DOHH2 (cell line): ENCODE results near the gene TNRC6B.
"Not testable (repeated sequence)": the region's sequence is repeated elsewhere in the genome, so short reads cannot be mapped to it uniquely, and the experiment has no call there.

Experiments
- EZH2phosphoT487 ChIP-seq: fragments of 200-600 bp; sonication (generic); IDR thresholded peaks from 2 replicates; pipeline ENCODE4 v1.6.1; 2017; ENCODE audit warnings: borderline replicate concordance, mild to moderate bottlenecking, antibody characterized with exemption, low read length, moderate library complexity, mixed read lengths
- TF ChIP-seq, protein P1 (sequence below): fragments of 200-600 bp; sonication (generic); IDR thresholded peaks from one replicate; pipeline ENCODE4 v1.5.1; 2014; ENCODE audit warnings: antibody characterized with exemption, mild to moderate bottlenecking, low read depth, low read length; ENCODE audit not compliant: poor library complexity, severe bottlenecking

DNA sequence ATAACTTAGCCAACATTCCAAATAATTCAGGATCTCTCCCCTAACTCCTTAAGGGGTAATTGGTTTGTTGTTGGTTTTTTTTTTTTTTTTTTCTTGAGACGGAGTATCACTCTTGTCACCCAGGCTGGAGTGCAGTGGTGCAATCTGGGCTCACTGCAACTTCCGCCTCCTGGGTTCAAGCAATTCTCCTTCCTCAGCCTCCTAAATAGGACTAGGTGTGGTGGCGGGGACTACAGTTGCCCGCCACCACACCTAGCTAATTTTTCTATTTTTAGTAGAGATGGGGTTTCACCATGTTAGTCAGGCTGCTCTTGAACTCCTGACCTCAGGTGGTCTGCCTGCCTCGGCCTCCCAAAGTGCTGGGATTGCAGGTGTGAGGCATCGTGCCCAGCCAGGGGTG, 21.0 kb upstream of the TNRC6B start:
- TF ChIP-seq EZH2phosphoT487 = not testable (repeated sequence)
- TF ChIP-seq, protein P1, sequence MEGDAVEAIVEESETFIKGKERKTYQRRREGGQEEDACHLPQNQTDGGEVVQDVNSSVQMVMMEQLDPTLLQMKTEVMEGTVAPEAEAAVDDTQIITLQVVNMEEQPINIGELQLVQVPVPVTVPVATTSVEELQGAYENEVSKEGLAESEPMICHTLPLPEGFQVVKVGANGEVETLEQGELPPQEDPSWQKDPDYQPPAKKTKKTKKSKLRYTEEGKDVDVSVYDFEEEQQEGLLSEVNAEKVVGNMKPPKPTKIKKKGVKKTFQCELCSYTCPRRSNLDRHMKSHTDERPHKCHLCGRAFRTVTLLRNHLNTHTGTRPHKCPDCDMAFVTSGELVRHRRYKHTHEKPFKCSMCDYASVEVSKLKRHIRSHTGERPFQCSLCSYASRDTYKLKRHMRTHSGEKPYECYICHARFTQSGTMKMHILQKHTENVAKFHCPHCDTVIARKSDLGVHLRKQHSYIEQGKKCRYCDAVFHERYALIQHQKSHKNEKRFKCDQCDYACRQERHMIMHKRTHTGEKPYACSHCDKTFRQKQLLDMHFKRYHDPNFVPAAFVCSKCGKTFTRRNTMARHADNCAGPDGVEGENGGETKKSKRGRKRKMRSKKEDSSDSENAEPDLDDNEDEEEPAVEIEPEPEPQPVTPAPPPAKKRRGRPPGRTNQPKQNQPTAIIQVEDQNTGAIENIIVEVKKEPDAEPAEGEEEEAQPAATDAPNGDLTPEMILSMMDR = not testable (repeated sequence)
